Activated B cell treated with CpG ODN at 0.5 μM for 24 hours (primary cell): ENCODE measurements around the gene FAM234B. TPM values are rescaled to one million over a fixed set of nuclear protein-coding genes. Genes with fewer than 3 reads are reported as not detected.
A peak's percentile ranks its signal among the peaks of the same experiment; 100 is the strongest.

Experiments
- ATAC-seq: fragments of 200-7000 bp; cut with Tn5 transposase; one replicate; pipeline ENCODE4 v1.10.0; 2021; ENCODE audit warnings: low read depth, mild to moderate bottlenecking, moderate library complexity
- CTCF ChIA-PET: fragments of 350-600 bp; sonication (Branson Sonifier 250); formaldehyde crosslinking; loops from one replicate; lab custom pipeline; 2021; ENCODE audit warnings: antibody characterized with exemption; lab: Charles Lee
- POLR2A ChIA-PET: fragments of 350-600 bp; sonication (Branson Sonifier 250); formaldehyde crosslinking; loops from one replicate; lab custom pipeline; 2021; ENCODE audit warnings: antibody characterized with exemption; lab: Charles Lee
- DNase-seq: peaks from one replicate; pipeline ENCODE4 v3.0.0; 2022
- H3K27ac Mint-ChIP-seq: one replicate; pipeline ENCODE4 v1.8.0; 2020; ENCODE audit warnings: mixed read lengths
- H3K27me3 Mint-ChIP-seq: one replicate; pipeline ENCODE4 v1.8.0; 2021; ENCODE audit warnings: mixed read lengths
- H3K36me3 Mint-ChIP-seq: one replicate; pipeline ENCODE4 v1.8.0; 2021; ENCODE audit warnings: low read depth, mixed read lengths
- H3K4me1 Mint-ChIP-seq: one replicate; pipeline ENCODE4 v1.8.0; 2021; ENCODE audit warnings: mixed read lengths
- H3K4me3 Mint-ChIP-seq: one replicate; pipeline ENCODE4 v1.8.0; 2020; ENCODE audit warnings: mild to moderate bottlenecking, mixed read lengths
- H3K9me3 Mint-ChIP-seq: one replicate; pipeline ENCODE4 v1.8.0; 2020; ENCODE audit warnings: mixed read lengths
- intact Hi-C: fragments of 100-400 bp; cut with micrococcal nuclease; formaldehyde crosslinking; loops from one replicate; pipeline ENCODE4 v1.15.1; 2024
- total RNA-seq: library from RNA; stranded (reverse); gene quantifications from 2 replicates; pipeline ENCODE4 v1.2.3, GENCODE V29; 2022
- TF ChIP-seq, protein P1 (sequence below): fragments of 200-600 bp; IDR thresholded peaks from one replicate; pipeline ENCODE4 v1.8.0; 2022; ENCODE audit warnings: antibody characterized with exemption, mild to moderate bottlenecking

Gene FAM234B
- total RNA-seq, 1 donor from 2014 or later = 6.3 TPM

GRCh38 chr12:12997734-12998133 is 46.4 kb upstream of the FAM234B start:
- ChIA-PET CTCF (no interaction called here), POLR2A (no interaction called here)
- no peak overlapping the region for H3K27ac Mint-ChIP-seq
- no peak for DNase-seq
- no peaks in the 10 kb centered on the region for H3K36me3 Mint-ChIP-seq
- intact Hi-C loops = no loop called here
- H3K4me3 Mint-ChIP-seq = no peak overlapping the region
- TF ChIP-seq, protein P1, sequence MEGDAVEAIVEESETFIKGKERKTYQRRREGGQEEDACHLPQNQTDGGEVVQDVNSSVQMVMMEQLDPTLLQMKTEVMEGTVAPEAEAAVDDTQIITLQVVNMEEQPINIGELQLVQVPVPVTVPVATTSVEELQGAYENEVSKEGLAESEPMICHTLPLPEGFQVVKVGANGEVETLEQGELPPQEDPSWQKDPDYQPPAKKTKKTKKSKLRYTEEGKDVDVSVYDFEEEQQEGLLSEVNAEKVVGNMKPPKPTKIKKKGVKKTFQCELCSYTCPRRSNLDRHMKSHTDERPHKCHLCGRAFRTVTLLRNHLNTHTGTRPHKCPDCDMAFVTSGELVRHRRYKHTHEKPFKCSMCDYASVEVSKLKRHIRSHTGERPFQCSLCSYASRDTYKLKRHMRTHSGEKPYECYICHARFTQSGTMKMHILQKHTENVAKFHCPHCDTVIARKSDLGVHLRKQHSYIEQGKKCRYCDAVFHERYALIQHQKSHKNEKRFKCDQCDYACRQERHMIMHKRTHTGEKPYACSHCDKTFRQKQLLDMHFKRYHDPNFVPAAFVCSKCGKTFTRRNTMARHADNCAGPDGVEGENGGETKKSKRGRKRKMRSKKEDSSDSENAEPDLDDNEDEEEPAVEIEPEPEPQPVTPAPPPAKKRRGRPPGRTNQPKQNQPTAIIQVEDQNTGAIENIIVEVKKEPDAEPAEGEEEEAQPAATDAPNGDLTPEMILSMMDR = no peak
- no peaks in the 10 kb centered on the region for H3K27me3 Mint-ChIP-seq
- no peaks in the 10 kb centered on the region for H3K9me3 Mint-ChIP-seq
- no peak for ATAC-seq
- peaks cover 34% of the 10 kb centered on the region for H3K4me1 Mint-ChIP-seq

- ChIA-PET POLR2A (no interaction called here), CTCF (no interaction called here)
- no peak for DNase-seq
- intact Hi-C loops = no loop called here
- ATAC-seq = no peak
- Mint-ChIP-seq H3K36me3 (no peaks in the 10 kb centered on the region), H3K27me3 (no peaks in the 10 kb centered on the region), H3K27ac (no peak overlapping the region), H3K4me3 (no peak overlapping the region), H3K9me3 (no peaks in the 10 kb centered on the region), H3K4me1 (peaks cover 29% of the 10 kb centered on the region)
- TF ChIP-seq, protein P1 = no peak
These were observed 45.9 kb upstream of the FAM234B start for GRCh38 chr12:12998248-12998647.

DNA sequence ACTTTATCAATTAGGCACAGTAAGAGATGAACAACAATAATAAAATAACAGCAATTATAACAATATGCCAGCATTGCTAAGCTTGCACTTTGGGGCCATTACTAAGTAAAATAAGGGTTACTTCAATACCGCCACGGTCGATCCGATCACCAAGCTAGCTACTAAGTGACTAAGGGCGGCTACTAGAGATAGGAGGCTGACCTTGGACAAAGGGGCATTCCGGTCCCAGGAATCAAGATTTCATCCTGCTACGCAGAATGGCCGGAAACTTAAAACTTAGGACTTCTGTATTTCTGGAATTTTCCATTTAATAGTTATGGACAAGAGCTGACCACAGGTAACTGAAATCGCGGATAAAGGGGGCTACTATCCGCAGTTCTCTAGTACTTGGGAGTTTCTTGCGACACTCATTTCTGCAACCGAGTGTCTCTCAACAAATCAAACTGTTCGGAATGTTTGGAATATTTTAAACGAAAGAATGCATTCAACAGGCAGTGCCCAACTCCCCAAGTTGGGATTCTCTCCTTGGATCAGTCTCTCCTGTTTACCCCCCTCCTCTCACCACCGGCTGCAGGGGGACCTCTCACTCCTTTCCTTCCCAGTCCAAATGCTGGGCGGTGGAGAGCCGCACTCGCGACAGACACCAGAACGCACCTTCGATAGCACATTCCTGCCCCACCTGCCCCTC is 44.8 kb upstream of the FAM234B start:
- intact Hi-C loops = no loop called here
- Mint-ChIP-seq H3K27me3 (no peaks in the 10 kb centered on the region), H3K4me3 (peak overlapping the region; percentile 87), H3K36me3 (no peaks in the 10 kb centered on the region), H3K9me3 (no peaks in the 10 kb centered on the region), H3K27ac (peak overlapping the region; percentile 37), H3K4me1 (peaks cover 27% of the 10 kb centered on the region)
- ChIA-PET CTCF (no interaction called here), POLR2A (interaction anchor here (0.6 kb wide), 1 partner anchor 76 kb away, joined by 11 read pairs; no protein-coding TSS in a partner anchor)
- DNase-seq (no peak), ATAC-seq (no peak)
- TF ChIP-seq, protein P1 = no peak

- Mint-ChIP-seq H3K27me3 (no peaks in the 10 kb centered on the region), H3K9me3 (no peaks in the 10 kb centered on the region), H3K27ac (peak within 1 kb of the TSS; percentile 84), H3K4me3 (peak within 1 kb of the TSS; percentile 87), H3K36me3 (no peaks in the 10 kb centered on the region), H3K4me1 (peaks cover 27% of the 10 kb centered on the region)
- ChIA-PET POLR2A (interaction anchor here (1.1 kb wide), 1 partner anchor 643 kb away, joined by 3 read pairs; no protein-coding TSS in a partner anchor), CTCF (no interaction called here)
- DNase-seq = peak; percentile 97
- intact Hi-C loops = loop anchor here (1.0 to 5.0 kb wide), 11 partner anchors 44 to 1157 kb away; partner anchors contain the start of genes BORCS5, CREBL2, DDX47 and EMP1
- TF ChIP-seq, protein P1 = no peak
- ATAC-seq = peak; percentile 92
These were observed 44.1 kb upstream of the FAM234B start, which contains the start of gene HEBP1 for GRCh38 chr12:12999959-13000615. Gene HEBP1, minus strand, starts transcription at chr12:13000265. Its CDS starts 151 bp downstream, at chr12:13000114.

DNA sequence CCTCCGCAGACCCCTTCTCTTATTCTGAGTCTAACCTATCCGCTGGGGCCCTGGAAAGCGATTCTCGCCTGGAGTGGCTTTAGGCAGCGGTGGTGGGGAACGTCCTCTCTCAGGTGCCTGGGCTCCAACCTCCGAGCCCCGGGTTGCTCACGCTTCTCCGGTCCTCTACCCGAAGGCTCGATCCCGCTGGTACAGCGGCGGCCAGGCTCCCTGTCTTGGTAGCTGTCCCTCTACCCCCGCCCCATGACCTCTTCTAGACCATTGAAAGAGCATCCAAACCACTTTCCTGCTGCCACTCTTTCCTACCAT is 43.6 kb upstream of the FAM234B start:
- no peak for ATAC-seq
- Mint-ChIP-seq H3K4me1 (peaks cover 27% of the 10 kb centered on the region), H3K27me3 (no peaks in the 10 kb centered on the region), H3K4me3 (peak overlapping the region; percentile 87), H3K27ac (peak overlapping the region; percentile 84), H3K9me3 (no peaks in the 10 kb centered on the region), H3K36me3 (no peaks in the 10 kb centered on the region)
- intact Hi-C loops = loop anchor here (1.0 to 5.0 kb wide), 11 partner anchors 44 to 1157 kb away; partner anchors contain the start of genes BORCS5, CREBL2, DDX47 and EMP1
- TF ChIP-seq, protein P1 = no peak
- POLR2A ChIA-PET = interaction anchor here (0.9 to 1.1 kb wide), 2 partner anchors 187 to 643 kb away, joined by 3 to 4 read pairs; partner anchors contain the start of gene DDX47
- DNase-seq = no peak
- CTCF ChIA-PET = interaction anchor here (1.0 kb wide), 1 partner anchor 212 kb away, joined by 3 read pairs; no protein-coding TSS in a partner anchor
